HepG2 (cell line): ENCODE measurements around the gene ERRFI1.

ENCODE experiments used
- ATF3 ChIP-seq: sonication (generic); formaldehyde crosslinking; IDR thresholded peaks from 2 replicates; pipeline ENCODE4 v1.4.0; 2020; ENCODE audit warnings: missing genetic modification reagents
- E2F1 ChIP-seq: sonication (generic); formaldehyde crosslinking; IDR thresholded peaks from 2 replicates; pipeline ENCODE4 v1.5.0; 2020; ENCODE audit warnings: missing genetic modification reagents
- ZBTB8A ChIP-seq: sonication (generic); formaldehyde crosslinking; IDR thresholded peaks from 2 replicates; pipeline ENCODE4 v1.4.0; 2020; ENCODE audit warnings: mild to moderate bottlenecking, low read depth, missing genetic modification reagents, borderline replicate concordance
- TF ChIP-seq, protein P1 (sequence below): sonication (generic); formaldehyde crosslinking; IDR thresholded peaks from 2 replicates; pipeline ENCODE4 v1.5.0; 2020; ENCODE audit warnings: mild to moderate bottlenecking, missing genetic modification reagents, moderate library complexity
- TF ChIP-seq, protein P2 (sequence below): sonication (generic); formaldehyde crosslinking; IDR thresholded peaks from 2 replicates; pipeline ENCODE4 v1.8.0; 2022; ENCODE audit warnings: mild to moderate bottlenecking, missing genetic modification reagents

DNA sequence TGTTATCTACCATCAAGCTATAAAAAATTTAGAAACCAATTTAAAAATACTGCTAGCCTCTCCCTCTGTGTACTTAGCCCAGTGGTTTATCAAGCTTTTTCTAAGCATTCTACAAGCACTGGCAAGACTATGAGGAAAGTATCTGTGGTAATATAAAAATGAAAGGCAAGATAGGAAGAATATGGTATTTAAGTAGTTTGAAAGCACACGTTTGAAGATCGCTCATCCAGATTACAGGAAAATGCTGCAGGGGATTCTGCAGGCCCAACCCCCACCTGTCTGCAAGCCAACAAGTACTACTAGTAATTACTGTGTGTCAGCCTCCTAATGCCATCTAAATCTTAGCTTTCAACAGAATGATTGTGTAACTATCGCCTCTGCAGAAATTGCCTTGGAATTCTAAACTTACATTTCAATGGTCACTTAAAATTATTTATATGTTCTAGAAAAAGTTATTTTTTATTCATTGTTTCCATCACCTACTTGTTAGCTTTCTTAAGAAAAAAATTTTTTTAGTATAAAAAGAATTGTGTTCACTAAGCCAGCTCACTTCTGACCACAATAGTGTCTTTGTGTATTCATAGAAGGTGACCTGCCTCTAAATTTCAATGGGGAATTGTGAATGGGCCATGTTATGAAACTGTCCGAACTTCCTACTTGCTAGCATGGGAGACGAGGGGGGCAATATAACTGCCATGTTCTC, 8.5 kb downstream of the ERRFI1 start:
- TF ChIP-seq, protein P1, sequence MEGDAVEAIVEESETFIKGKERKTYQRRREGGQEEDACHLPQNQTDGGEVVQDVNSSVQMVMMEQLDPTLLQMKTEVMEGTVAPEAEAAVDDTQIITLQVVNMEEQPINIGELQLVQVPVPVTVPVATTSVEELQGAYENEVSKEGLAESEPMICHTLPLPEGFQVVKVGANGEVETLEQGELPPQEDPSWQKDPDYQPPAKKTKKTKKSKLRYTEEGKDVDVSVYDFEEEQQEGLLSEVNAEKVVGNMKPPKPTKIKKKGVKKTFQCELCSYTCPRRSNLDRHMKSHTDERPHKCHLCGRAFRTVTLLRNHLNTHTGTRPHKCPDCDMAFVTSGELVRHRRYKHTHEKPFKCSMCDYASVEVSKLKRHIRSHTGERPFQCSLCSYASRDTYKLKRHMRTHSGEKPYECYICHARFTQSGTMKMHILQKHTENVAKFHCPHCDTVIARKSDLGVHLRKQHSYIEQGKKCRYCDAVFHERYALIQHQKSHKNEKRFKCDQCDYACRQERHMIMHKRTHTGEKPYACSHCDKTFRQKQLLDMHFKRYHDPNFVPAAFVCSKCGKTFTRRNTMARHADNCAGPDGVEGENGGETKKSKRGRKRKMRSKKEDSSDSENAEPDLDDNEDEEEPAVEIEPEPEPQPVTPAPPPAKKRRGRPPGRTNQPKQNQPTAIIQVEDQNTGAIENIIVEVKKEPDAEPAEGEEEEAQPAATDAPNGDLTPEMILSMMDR (CRISPR knock-in tag) = no peak
- TF ChIP-seq, protein P2, sequence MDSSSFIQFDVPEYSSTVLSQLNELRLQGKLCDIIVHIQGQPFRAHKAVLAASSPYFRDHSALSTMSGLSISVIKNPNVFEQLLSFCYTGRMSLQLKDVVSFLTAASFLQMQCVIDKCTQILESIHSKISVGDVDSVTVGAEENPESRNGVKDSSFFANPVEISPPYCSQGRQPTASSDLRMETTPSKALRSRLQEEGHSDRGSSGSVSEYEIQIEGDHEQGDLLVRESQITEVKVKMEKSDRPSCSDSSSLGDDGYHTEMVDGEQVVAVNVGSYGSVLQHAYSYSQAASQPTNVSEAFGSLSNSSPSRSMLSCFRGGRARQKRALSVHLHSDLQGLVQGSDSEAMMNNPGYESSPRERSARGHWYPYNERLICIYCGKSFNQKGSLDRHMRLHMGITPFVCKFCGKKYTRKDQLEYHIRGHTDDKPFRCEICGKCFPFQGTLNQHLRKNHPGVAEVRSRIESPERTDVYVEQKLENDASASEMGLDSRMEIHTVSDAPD (CRISPR knock-in tag) = no peak
- TF ChIP-seq E2F1 (CRISPR knock-in tag) (no peak), ZBTB8A (CRISPR knock-in tag) (no peak), ATF3 (CRISPR knock-in tag) (no peak)
